GM18907 (cell line): ENCODE data around the gene ABLIM3.

Experiments used
- ATAC-seq: cut with Tn5 transposase; IDR thresholded peaks from one replicate; pipeline ENCODE4 v1.9.1; 2021; ENCODE audit warnings: mild to moderate bottlenecking, moderate library complexity; ENCODE audit not compliant: unreplicated experiment

The ABLIM3 gene

GRCh38 chr5:149278451-149279210 is 137.3 kb downstream of the ABLIM3 start:
- ATAC-seq = no peak

DNA sequence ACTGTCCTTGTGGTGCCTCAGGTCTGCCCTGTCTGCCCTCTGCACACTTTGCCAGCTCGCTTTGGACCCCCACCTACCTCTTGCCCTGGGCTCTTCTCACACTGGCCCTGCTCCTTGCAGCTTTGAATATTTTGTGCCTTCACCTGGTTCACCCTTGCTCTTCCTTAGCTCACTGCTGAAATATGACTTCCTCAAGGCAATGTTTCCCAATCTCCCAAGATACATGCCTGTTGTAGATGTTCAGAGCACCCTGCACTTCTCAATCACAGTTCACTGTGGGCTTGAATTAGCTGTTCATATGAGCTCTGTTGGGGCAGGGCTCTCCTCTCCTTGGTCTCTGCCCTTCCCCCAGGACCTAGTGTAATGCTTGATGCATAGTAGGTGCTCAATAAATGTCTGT is 138.4 kb downstream of the ABLIM3 start:
- no peak for ATAC-seq

- no peak for ATAC-seq
Observed at GRCh38 chr5:149280124-149280523, 138.8 kb downstream of the ABLIM3 start.

DNA sequence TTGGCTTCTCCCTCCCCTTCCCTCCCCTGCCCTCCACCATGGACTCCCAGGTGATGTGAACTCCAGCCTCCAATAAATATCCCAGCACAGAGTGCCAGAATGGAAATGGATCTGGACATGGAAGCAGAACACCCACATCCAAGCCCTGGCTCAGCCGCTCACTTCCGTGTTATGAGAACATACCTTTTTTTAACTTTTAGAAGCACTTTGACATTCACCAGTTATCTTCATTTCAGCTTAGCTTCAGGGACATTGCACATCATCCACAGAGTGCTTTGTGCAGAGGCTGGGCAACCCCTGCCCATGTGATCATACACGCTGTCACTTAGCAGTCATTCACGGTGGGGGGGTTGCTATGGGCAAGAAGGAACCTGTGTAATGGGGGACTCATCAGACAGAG is 139.5 kb downstream of the ABLIM3 start:
- ATAC-seq = no peak

GRCh38 chr5:149282027-149282965 is 141.0 kb downstream of the ABLIM3 start:
- ATAC-seq = no peak

GRCh38 chr5:149282966-149283332 is 141.7 kb downstream of the ABLIM3 start:
- no peak for ATAC-seq

- ATAC-seq = no peak
Observed at GRCh38 chr5:149283626-149284480, 142.6 kb downstream of the ABLIM3 start.

- ATAC-seq = no peak
Observed at GRCh38 chr5:149284501-149284900, 143.2 kb downstream of the ABLIM3 start.

- no peak for ATAC-seq
Observed at GRCh38 chr5:149285153-149285552, 143.9 kb downstream of the ABLIM3 start.

- ATAC-seq = no peak
Observed at GRCh38 chr5:149288436-149288835, 147.1 kb downstream of the ABLIM3 start.

DNA sequence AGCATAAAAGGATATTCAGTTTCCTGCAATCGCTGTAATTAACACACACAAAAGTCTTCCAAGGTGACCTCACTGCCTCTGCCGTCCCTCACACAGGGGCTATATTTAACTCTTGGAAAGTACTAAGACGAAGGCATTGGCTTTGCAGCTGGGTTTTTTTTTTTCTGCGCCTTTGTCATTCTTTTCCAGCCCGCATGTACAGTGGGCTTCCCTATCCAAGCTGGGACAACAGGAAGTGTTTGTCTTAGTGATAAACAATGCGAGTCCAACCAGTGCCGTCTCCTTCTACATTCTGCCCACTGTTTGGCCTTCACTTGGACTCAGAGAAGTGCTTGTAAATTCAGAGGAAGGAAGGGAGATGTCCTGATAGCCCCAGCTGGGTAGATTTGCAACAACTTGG is 148.0 kb downstream of the ABLIM3 start:
- ATAC-seq = no peak

GRCh38 chr5:149294872-149295829 is 153.9 kb downstream of the ABLIM3 start:
- no peak for ATAC-seq

DNA sequence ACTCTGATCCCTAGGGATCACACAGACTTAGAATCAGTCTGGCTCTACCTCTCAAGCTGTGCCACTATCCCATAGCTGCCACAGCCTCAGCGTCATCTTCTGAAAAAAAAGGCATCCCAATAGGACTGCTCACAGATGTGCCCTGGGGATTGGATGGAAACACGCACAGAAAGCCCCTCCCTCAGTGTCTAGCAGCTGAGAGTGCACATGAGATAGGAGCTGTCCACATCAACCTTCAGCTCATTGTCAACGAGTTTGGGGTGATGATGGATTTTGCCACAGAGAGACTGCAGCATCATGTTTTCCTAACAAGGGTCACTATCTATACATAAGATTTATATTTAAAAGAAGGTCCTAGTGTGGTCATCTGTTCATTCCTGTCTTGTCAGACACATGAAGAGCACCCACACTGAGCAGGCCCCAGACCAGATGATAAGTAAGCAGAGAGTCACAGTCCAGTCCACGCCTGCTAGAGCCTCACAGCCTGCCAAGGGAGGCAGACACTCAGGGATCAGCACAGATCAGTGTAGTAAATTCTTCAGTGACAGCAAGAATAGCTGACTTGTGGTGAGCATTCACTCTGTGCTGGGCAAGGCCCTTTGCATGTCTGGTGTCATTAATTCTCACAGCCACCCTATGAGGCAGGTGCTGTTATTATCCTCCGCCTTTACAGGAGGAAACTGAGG is 156.2 kb downstream of the ABLIM3 start:
- ATAC-seq = no peak

DNA sequence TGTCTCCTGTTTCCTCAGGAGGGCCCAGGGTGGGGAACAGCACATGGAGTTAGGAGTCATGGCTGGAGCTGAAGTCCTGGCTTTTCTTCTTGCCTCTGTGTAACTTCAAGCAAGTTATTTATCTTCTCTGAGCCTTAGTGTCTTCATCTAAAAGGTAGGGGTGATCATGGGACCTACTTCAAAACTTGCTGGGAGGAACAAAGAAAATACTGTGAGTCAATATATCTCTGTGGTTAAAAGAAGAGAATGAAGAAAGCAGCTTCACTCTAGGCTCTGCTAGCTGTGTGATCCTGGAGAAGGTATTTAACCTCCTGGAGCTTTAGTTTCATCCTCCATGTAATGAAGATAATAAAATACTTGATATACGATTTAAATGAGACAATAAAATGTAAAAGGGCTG is 156.9 kb downstream of the ABLIM3 start:
- no peak for ATAC-seq

- ATAC-seq = peak; percentile 58
Observed at GRCh38 chr5:149298842-149299404, 157.6 kb downstream of the ABLIM3 start.

DNA sequence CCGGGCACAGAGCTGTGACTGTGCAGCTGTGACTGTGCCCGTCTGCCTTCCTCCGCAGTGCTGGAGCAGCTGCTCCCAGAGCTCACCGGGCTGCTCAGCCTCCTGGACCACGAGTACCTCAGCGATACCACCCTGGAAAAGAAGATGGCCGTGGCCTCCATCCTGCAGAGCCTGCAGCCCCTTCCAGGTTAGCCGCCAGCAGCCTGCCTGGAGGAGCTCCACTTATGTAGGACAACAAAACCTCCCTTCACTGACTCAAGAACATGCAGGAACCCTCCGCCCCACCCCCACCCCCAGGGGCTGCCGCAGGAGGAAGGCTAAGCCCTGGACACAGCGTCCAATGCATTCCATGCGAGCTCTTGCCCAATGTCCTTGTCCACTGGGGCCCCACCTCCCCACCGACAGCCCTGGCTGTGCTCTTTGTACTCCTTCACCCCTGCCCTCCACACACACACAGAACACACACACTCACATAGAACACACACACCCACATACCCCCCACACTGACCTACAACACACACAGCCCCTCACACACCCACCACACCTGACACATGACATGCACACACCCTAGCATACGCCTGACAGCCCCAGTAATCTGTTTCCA is 158.3 kb downstream of the ABLIM3 start:
- ATAC-seq = no peak

- ATAC-seq = no peak
Observed at GRCh38 chr5:149300441-149300840, 159.1 kb downstream of the ABLIM3 start.

DNA sequence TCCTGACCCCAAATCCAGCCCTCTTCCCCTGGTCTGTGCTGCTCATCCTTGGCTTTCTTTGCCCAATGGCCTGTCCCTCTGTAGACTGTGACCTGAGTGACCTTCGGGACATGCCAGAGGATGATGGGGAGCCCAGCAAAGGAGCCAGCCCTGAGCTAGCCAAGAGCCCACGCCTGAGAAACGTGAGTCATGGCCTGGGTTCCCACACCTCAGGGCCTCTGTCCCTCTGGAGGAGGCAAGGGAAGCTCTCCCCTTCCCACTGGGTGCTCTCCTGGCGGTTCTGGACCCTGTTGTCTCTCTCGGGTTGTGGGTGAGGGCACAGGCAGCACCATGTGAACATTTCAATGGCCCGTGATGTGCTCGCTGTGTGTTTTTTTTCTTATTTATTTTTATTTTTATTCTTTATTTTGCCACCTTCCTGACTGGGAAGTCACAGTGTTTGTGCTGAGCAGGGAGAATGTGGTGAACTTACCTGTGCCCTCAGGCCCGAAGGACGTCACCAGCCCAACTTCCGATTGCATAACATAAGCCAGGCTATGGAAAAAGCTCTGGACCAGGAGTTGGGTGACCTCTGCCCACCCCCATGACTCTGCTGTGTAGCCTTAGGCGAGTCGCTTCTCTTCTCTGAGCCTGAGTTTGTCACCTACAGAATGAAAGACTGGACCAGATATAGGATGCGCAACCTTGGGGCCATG is 159.9 kb downstream of the ABLIM3 start:
- ATAC-seq = no peak
